Stimulated activated CD8-positive, alpha-beta memory T cell treated with anti-CD3 and anti-CD28 coated beads, Interleukin-7, amount 100 ng/mL, for 1 hour (primary cell): Measurements from ENCODE around the gene PNMA6A.
A peak's percentile ranks its signal among the peaks of the same experiment; 100 is the strongest.
"Not testable (repeated sequence)": the region's sequence is repeated elsewhere in the genome, so short reads cannot be mapped to it uniquely, and the experiment has no call there.

Source experiments
- DNase-seq, 2 donors: peaks; one replicate each; pipeline ENCODE4 v3.0.0-alpha.2; 2020; ENCODE audit warnings: low read depth in 2 of 2

PNMA6A gene

DNA sequence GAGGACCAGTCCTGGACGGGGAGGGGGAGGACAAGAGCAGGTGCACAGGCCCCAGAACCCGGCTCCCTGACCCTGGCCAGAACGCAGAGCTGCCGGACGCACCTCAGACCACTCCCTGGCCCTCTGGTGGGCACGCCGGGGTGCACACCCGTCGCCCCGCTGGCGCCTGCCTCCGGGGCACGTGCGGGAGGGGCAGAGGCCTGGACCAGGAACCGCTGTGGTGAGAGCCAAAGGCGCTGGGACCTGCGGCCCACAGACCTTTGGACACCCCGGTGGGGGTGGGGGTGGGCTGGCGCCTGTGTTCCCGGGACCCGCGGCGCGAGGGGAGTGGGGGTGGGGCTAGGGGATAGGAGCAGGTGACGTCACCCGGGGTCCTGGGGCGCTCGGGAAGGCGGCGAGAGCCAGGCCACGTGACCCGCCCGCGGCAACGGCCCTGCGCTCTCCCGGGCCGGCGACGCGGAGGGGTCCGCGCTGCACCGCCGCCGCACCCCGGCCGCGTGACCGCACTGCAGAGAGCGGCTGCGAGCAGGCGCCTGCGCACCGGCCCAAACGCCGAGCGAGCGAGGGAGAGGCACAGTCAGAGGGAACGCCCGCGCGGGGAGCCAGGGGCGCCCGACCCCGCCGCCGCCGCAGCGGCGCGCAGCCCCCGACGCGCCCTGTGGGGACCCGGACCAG is at the start of gene PNMA6A:
Gene PNMA6A, plus strand, starts transcription at position 546 of the 675 bp plus-strand sequence. CDS start 609 bp downstream, outside the sequence.
- DNase-seq = not testable (repeated sequence)

GRCh38 chrX:153026501-153026900 is 45.8 kb upstream of the PNMA6A start:
- not testable (repeated sequence) for DNase-seq

DNA sequence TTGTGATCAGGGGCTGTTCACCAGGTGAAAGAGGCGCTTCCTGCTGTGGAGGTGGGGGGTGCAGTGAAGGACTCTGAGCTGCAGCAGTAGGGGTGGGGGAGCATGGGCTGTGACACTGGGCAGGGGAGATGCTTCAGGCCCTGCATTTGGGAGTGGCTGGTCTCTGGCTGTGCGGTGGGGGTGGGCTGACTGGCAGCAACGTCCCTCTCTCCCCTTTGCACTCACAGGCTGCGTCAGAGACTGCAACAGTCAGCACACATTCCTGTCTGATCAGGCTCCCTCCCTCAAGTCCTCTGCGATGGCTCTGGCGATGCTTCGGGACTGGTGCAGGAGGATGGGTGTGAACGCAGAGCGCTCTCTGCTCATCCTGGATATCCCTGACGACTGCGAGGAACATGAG is 43.8 kb upstream of the PNMA6A start:
- DNase-seq = not testable (repeated sequence)

GRCh38 chrX:153029162-153029561 is 43.1 kb upstream of the PNMA6A start:
- no peak for DNase-seq

GRCh38 chrX:153029875-153030274 is 42.4 kb upstream of the PNMA6A start:
- no peak for DNase-seq

- no peak for DNase-seq
Measured at GRCh38 chrX:153030801-153031200, 41.5 kb upstream of the PNMA6A start.

DNA sequence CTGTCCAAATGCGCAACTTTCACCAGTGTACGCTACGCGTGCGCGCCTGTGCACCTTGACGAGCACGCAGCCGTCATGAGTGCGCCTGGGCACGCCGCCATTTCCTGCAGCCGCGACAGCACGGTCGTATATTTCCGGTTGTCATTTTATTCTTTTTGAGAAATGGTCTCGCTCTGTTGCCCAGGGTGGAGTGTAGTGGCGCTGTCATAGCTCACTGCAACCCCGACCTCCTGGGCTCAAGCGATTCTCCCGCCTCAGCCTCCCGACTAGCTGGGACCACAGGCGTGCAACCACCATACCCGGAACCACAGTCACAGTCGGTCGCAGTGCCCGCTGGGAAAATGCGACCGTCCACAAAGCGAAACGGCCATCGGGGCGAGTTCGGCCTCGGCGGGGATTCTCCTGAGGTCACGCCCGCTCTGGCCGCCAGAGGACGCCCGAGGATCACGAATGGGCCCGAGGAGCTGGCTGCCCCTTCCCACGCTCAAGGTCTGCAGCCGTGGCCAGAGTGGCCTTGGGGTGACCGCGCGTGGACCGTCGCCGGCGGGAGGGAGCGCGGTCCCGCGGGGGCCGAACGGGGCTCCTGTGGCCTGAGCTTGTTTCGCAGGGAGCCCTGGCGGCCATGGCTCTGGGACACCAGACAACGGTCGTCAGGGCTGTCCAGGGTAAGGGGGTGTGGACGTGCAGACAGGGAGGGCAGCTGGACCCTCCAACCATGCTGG is 39.7 kb upstream of the PNMA6A start:
- DNase-seq = peak; percentile 28 to 35

DNA sequence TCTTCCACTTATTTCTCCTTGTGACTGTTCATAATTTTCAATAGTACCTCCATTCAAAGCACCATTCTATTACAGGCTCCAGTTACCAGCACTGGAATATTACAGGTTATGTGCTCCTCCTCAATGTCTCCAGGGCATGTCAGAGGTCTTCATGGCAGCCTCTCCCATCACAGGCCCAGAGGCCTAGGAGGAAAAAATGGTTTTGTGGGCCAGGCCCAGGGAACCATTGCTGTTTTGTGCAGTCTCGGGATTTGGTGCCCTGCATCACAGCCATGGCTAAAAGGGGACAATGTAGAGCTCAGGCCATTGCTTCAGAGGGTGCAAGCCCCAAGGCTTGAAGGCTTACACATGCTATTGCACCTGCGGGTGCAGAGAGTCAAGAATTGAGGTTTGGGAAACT is 23.2 kb upstream of the PNMA6A start:
- no peak for DNase-seq

- DNase-seq = no peak
Measured at GRCh38 chrX:153052534-153052933, 19.7 kb upstream of the PNMA6A start.

- DNase-seq = no peak
Measured at GRCh38 chrX:153055871-153056749, 16.1 kb upstream of the PNMA6A start, which contains the start of gene PNMA3. PNMA3 (plus strand) TSS chrX:153056470; CDS start chrX:153057056, 586 bp downstream.

GRCh38 chrX:153057281-153057680 is 15.0 kb upstream of the PNMA6A start:
- no peak for DNase-seq

GRCh38 chrX:153059191-153060094 is 12.8 kb upstream of the PNMA6A start:
- no peak for DNase-seq

GRCh38 chrX:153060095-153060445 is 12.2 kb upstream of the PNMA6A start:
- DNase-seq = no peak

- no peak for DNase-seq
Measured at GRCh38 chrX:153061732-153062131, 10.5 kb upstream of the PNMA6A start.

GRCh38 chrX:153063315-153063714 is 8.9 kb upstream of the PNMA6A start:
- no peak for DNase-seq

GRCh38 chrX:153064061-153064460 is 8.2 kb upstream of the PNMA6A start:
- DNase-seq = no peak

GRCh38 chrX:153065389-153065788 is 6.9 kb upstream of the PNMA6A start:
- no peak for DNase-seq

GRCh38 chrX:153066402-153066801 is 5.9 kb upstream of the PNMA6A start:
- DNase-seq = not testable (repeated sequence)

- not testable (repeated sequence) for DNase-seq
Measured at GRCh38 chrX:153073331-153073730, 1.1 kb downstream of the PNMA6A start.

DNA sequence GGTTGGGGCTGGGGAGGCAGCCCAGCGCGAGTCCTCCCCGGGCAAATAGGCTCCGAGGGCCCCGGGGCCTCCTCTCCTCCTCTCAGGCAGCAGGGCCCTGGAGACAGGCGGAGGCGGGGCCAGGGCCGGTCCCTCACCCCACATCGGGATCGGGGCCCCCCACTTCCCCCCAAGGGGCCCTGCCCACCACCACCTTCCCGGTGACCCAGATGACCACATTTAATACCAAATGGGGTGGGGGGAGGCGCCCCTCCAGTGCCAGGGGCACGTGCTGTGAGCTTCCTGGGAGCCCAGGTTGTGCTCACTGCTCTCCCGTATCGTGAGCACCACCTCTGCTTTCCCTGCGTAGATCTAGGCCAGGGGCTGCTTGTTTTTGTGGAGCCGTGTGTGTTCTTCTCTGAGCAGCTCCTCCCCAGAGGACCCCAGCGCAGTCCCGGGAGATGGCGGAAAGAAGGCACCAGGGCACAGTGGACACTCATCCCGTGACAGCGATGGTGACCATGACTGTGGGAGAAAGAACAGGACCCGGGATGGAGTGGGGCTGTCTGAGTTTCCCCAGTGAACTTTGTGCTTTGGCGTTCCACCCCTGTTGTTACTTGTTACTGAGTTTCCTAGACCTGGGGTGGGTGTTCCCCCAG is 2.1 kb downstream of the PNMA6A start:
- DNase-seq = no peak

- no peak for DNase-seq
Measured at GRCh38 chrX:153074935-153075334, 2.7 kb downstream of the PNMA6A start.
